Stimulated activated naive B cell treated with anti-CD40 and anti-IgM and Interleukin-4, amounts not matched to agents 10 μg/mL and 1 μg/mL and 100 μg/mL, for 72 hours (primary cell): ENCODE measurements around the gene GPR63.
A peak's percentile ranks its signal among the peaks of the same experiment; 100 is the strongest.

Source experiments
- ATAC-seq, 2 donors: fragments of 150-1000 bp; cut with Tn5 transposase; replicated peaks; 2 replicates each; pipeline ENCODE4 v1.10.0; 2021; ENCODE audit warnings: moderate library complexity in 1 of 2
- DNase-seq: peaks from one replicate; pipeline ENCODE4 v3.0.0; 2021
- H3K27ac Mint-ChIP-seq: one replicate; pipeline ENCODE4 v1.8.0; 2022; ENCODE audit warnings: mild to moderate bottlenecking, mixed read lengths
- H3K27me3 Mint-ChIP-seq, 2 donors: one replicate each; pipeline ENCODE4 v1.8.0; 2022; ENCODE audit warnings: mixed read lengths in 2 of 2
- H3K36me3 Mint-ChIP-seq, 2 donors: one replicate each; pipeline ENCODE4 v1.8.0; 2022; ENCODE audit warnings: mixed read lengths in 2 of 2, mild to moderate bottlenecking in 1 of 2
- H3K4me1 Mint-ChIP-seq, 2 donors: one replicate each; pipeline ENCODE4 v1.8.0; 2022; ENCODE audit warnings: mixed read lengths in 2 of 2, mild to moderate bottlenecking in 1 of 2
- H3K4me3 Mint-ChIP-seq, 2 donors: one replicate each; pipeline ENCODE4 v1.8.0; 2022; ENCODE audit warnings: mild to moderate bottlenecking in 2 of 2, mixed read lengths in 2 of 2, moderate library complexity in 1 of 2
- H3K9me3 Mint-ChIP-seq, 2 donors: one replicate each; pipeline ENCODE4 v1.8.0; 2022; ENCODE audit warnings: mixed read lengths in 2 of 2, mild to moderate bottlenecking in 1 of 2

Gene GPR63

GRCh38 chr6:96809119-96809518, 28.2 kb downstream of the GPR63 start:
- no peaks in the 10 kb centered on the region for H3K36me3 Mint-ChIP-seq
- no peak overlapping the region for H3K27ac Mint-ChIP-seq
- H3K4me3 Mint-ChIP-seq, result no peak overlapping the region
- H3K9me3 Mint-ChIP-seq, result no peaks in the 10 kb centered on the region
- no peak for ATAC-seq
- no peaks in the 10 kb centered on the region for H3K27me3 Mint-ChIP-seq
- no peak for DNase-seq
- peaks cover 3 to 11% of the 10 kb centered on the region in 2 donors for H3K4me1 Mint-ChIP-seq

- ATAC-seq, result no peak
- H3K4me3 Mint-ChIP-seq, result no peak overlapping the region
- H3K4me1 Mint-ChIP-seq, result no peaks in the 10 kb centered on the region
- no peaks in the 10 kb centered on the region for H3K9me3 Mint-ChIP-seq
- H3K27me3 Mint-ChIP-seq, result no peaks in the 10 kb centered on the region
- H3K36me3 Mint-ChIP-seq, result no peaks in the 10 kb centered on the region
- no peak overlapping the region for H3K27ac Mint-ChIP-seq
- DNase-seq, result no peak
These were observed 34.2 kb downstream of the GPR63 start for GRCh38 chr6:96803106-96803481.

- peak; percentile 95 to 99 for ATAC-seq
- H3K36me3 Mint-ChIP-seq, result no peaks in the 10 kb centered on the region
- no peak for DNase-seq
- H3K27ac Mint-ChIP-seq, result peak overlapping the region; percentile 86
- H3K27me3 Mint-ChIP-seq, result no peaks in the 10 kb centered on the region
- peak overlapping the region; percentile 29 to 48 for H3K4me3 Mint-ChIP-seq
- no peaks in the 10 kb centered on the region for H3K9me3 Mint-ChIP-seq
- H3K4me1 Mint-ChIP-seq, result peaks cover 5 to 9% of the 10 kb centered on the region in 2 donors
These were observed 41.8 kb downstream of the GPR63 start for GRCh38 chr6:96795481-96795880.

GRCh38 chr6:96794980-96795379, 42.3 kb downstream of the GPR63 start:
- H3K27me3 Mint-ChIP-seq, result no peaks in the 10 kb centered on the region
- H3K4me1 Mint-ChIP-seq, result peaks cover 5 to 9% of the 10 kb centered on the region in 2 donors
- peak; percentile 41 to 44 for ATAC-seq
- peak overlapping the region; percentile 86 for H3K27ac Mint-ChIP-seq
- no peaks in the 10 kb centered on the region for H3K9me3 Mint-ChIP-seq
- DNase-seq, result no peak
- no peaks in the 10 kb centered on the region for H3K36me3 Mint-ChIP-seq
- peak overlapping the region; percentile 29 to 48 for H3K4me3 Mint-ChIP-seq

GRCh38 chr6:96792561-96793190, 44.6 kb downstream of the GPR63 start:
- H3K27ac Mint-ChIP-seq, result no peak overlapping the region
- H3K36me3 Mint-ChIP-seq, result no peaks in the 10 kb centered on the region
- no peaks in the 10 kb centered on the region for H3K27me3 Mint-ChIP-seq
- ATAC-seq (no peak), DNase-seq (no peak)
- H3K4me1 Mint-ChIP-seq, result peaks cover 5 to 9% of the 10 kb centered on the region in 2 donors
- H3K4me3 Mint-ChIP-seq, result no peak overlapping the region
- no peaks in the 10 kb centered on the region for H3K9me3 Mint-ChIP-seq

- no peaks in the 10 kb centered on the region for H3K27me3 Mint-ChIP-seq
- no peak overlapping the region for H3K4me3 Mint-ChIP-seq
- ATAC-seq (no peak), DNase-seq (no peak)
- H3K36me3 Mint-ChIP-seq, result no peaks in the 10 kb centered on the region
- H3K4me1 Mint-ChIP-seq, result no peaks in the 10 kb centered on the region
- no peaks in the 10 kb centered on the region for H3K9me3 Mint-ChIP-seq
- H3K27ac Mint-ChIP-seq, result no peak overlapping the region
These were observed 47.4 kb downstream of the GPR63 start for GRCh38 chr6:96789871-96790270.

GRCh38 chr6:96787846-96788580, 49.3 kb downstream of the GPR63 start:
- Mint-ChIP-seq H3K27me3 (peaks cover under 1 to 1% of the 10 kb centered on the region in 2 donors), H3K27ac (no peak overlapping the region), H3K36me3 (no peaks in the 10 kb centered on the region), H3K4me1 (no peaks in the 10 kb centered on the region), H3K9me3 (no peaks in the 10 kb centered on the region), H3K4me3 (no peak overlapping the region)
- no peak for ATAC-seq
- DNase-seq, result no peak

GRCh38 chr6:96786336-96786735, 50.9 kb downstream of the GPR63 start:
- no peak for DNase-seq
- Mint-ChIP-seq H3K27ac (no peak overlapping the region), H3K4me3 (no peak overlapping the region), H3K27me3 (peaks cover 6 to 8% of the 10 kb centered on the region in 2 donors), H3K9me3 (no peaks in the 10 kb centered on the region), H3K4me1 (no peaks in the 10 kb centered on the region), H3K36me3 (no peaks in the 10 kb centered on the region)
- ATAC-seq, result no peak

- no peaks in the 10 kb centered on the region for H3K4me1 Mint-ChIP-seq
- no peaks in the 10 kb centered on the region for H3K9me3 Mint-ChIP-seq
- H3K4me3 Mint-ChIP-seq, result no peak overlapping the region
- no peaks in the 10 kb centered on the region for H3K36me3 Mint-ChIP-seq
- peaks cover 6 to 8% of the 10 kb centered on the region in 2 donors for H3K27me3 Mint-ChIP-seq
- no peak overlapping the region for H3K27ac Mint-ChIP-seq
- no peak for ATAC-seq
- no peak for DNase-seq
These were observed 52.6 kb downstream of the GPR63 start for GRCh38 chr6:96784650-96785049.

GRCh38 chr6:96783307-96783706, 54.0 kb downstream of the GPR63 start:
- Mint-ChIP-seq H3K4me1 (no peaks in the 10 kb centered on the region), H3K4me3 (no peak overlapping the region), H3K9me3 (no peaks in the 10 kb centered on the region), H3K27me3 (peaks cover 8 to 11% of the 10 kb centered on the region in 2 donors), H3K36me3 (no peaks in the 10 kb centered on the region), H3K27ac (no peak overlapping the region)
- ATAC-seq, result no peak
- DNase-seq, result no peak

GRCh38 chr6:96781557-96781956, 55.7 kb downstream of the GPR63 start:
- Mint-ChIP-seq H3K4me3 (no peak overlapping the region), H3K4me1 (no peaks in the 10 kb centered on the region), H3K9me3 (no peaks in the 10 kb centered on the region), H3K27ac (no peak overlapping the region), H3K36me3 (no peaks in the 10 kb centered on the region), H3K27me3 (peaks cover 8 to 11% of the 10 kb centered on the region in 2 donors)
- DNase-seq (no peak), ATAC-seq (no peak)

GRCh38 chr6:96777113-96777512, 60.2 kb downstream of the GPR63 start:
- H3K4me1 Mint-ChIP-seq, result no peaks in the 10 kb centered on the region
- H3K27ac Mint-ChIP-seq, result no peak overlapping the region
- H3K4me3 Mint-ChIP-seq, result no peak overlapping the region
- peaks cover 0 to 5% of the 10 kb centered on the region in 2 donors for H3K27me3 Mint-ChIP-seq
- H3K9me3 Mint-ChIP-seq, result peaks cover 0 to 3% of the 10 kb centered on the region in 2 donors
- DNase-seq (no peak), ATAC-seq (no peak)
- H3K36me3 Mint-ChIP-seq, result no peaks in the 10 kb centered on the region

GRCh38 chr6:96775727-96776400, 61.4 kb downstream of the GPR63 start:
- no peak for ATAC-seq
- Mint-ChIP-seq H3K36me3 (no peaks in the 10 kb centered on the region), H3K4me1 (no peaks in the 10 kb centered on the region), H3K27me3 (peaks cover 0 to 5% of the 10 kb centered on the region in 2 donors), H3K9me3 (peaks cover 0 to 3% of the 10 kb centered on the region in 2 donors), H3K4me3 (no peak overlapping the region), H3K27ac (no peak overlapping the region)
- no peak for DNase-seq

- H3K4me1 Mint-ChIP-seq, result no peaks in the 10 kb centered on the region
- H3K9me3 Mint-ChIP-seq, result peaks cover 6 to 7% of the 10 kb centered on the region in 2 donors
- H3K27ac Mint-ChIP-seq, result no peak overlapping the region
- H3K4me3 Mint-ChIP-seq, result no peak overlapping the region
- H3K36me3 Mint-ChIP-seq, result peaks cover 0 to 5% of the 10 kb centered on the region in 2 donors
- H3K27me3 Mint-ChIP-seq, result peaks cover 6 to 17% of the 10 kb centered on the region in 2 donors
- no peak for DNase-seq
- no peak for ATAC-seq
These were observed 70.5 kb downstream of the GPR63 start for GRCh38 chr6:96766769-96767168.

- Mint-ChIP-seq H3K9me3 (no peaks in the 10 kb centered on the region), H3K36me3 (no peaks in the 10 kb centered on the region), H3K4me1 (no peaks in the 10 kb centered on the region), H3K27ac (no peak overlapping the region), H3K4me3 (no peak overlapping the region), H3K27me3 (peaks cover 0 to 18% of the 10 kb centered on the region in 2 donors)
- ATAC-seq (no peak), DNase-seq (no peak)
These were observed 74.7 kb downstream of the GPR63 start for GRCh38 chr6:96762599-96762998.
